GM12864 (cell line): ENCODE results near the gene DUSP7.

Source experiments
- DNase-seq: peaks from one replicate; pipeline ENCODE4 v3.0.0-alpha.2; 2011; ENCODE audit warnings: low read depth
- H3K4me3 ChIP-seq: 2 replicates; pipeline ENCODE4 v1.5.1; 2011; ENCODE audit warnings: mild to moderate bottlenecking, low read depth, low read length, control low read depth
- CTCF ChIP-seq: IDR thresholded peaks from 2 replicates; pipeline ENCODE4 v1.5.1; 2011; ENCODE audit warnings: low read depth, mild to moderate bottlenecking, moderate library complexity, low read length, control low read depth, inconsistent platforms; ENCODE audit errors: missing control alignments

DUSP7 gene

GRCh38 chr3:52010431-52010830, 45.9 kb downstream of the DUSP7 start:
- no peak for TF ChIP-seq CTCF
- no peak for DNase-seq
- no peak overlapping the region for H3K4me3 ChIP-seq

DNA sequence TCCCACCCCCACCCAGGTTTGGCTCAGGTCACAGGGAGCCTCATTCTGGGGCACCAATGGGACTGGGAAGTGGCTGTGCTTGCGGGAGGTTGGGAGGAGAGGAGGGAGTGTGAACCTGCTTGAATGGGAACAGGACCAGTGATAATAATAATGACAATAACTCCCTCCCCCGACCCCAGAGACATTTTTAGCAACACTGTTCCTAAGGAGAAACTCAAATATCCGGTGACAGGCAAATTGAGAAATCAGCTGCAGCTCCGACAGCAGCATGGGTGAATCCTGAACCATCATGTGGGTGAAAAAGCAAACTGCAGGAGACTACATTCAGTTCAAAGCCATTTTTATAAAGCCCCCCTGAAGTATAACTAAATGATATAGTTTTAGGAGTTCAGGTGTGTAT, 49.1 kb downstream of the DUSP7 start:
- no peak for DNase-seq
- no peak overlapping the region for H3K4me3 ChIP-seq
- no peak for TF ChIP-seq CTCF

- DNase-seq = no peak
- H3K4me3 ChIP-seq = no peak overlapping the region
- TF ChIP-seq CTCF = no peak
Observed at GRCh38 chr3:52006820-52007133, 49.6 kb downstream of the DUSP7 start.

GRCh38 chr3:52006017-52006819, 50.2 kb downstream of the DUSP7 start:
- no peak for DNase-seq
- TF ChIP-seq CTCF = no peak
- no peak overlapping the region for H3K4me3 ChIP-seq

DNA sequence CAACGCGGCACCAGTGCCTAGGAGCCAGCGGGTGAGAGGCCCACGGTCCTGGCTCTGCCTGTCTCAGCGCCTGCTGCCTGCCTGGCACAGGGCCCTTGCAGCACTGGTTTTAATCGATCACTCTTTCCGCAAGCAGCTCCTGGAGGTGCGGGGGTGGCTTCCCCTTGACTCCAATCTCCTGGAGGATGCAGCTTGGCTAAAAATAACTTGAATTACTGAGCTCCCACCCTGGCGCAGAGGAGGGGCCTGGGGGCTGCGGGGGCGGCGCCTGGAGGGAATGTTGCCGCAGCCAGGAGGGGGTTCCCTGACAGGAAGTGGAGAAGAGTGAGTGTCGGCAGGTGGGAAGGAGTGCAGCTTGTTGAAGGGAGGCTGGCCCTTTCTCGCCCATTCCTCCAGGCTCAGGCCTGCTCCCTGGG, 50.8 kb downstream of the DUSP7 start:
- TF ChIP-seq CTCF = no peak
- H3K4me3 ChIP-seq = no peak overlapping the region
- no peak for DNase-seq

DNA sequence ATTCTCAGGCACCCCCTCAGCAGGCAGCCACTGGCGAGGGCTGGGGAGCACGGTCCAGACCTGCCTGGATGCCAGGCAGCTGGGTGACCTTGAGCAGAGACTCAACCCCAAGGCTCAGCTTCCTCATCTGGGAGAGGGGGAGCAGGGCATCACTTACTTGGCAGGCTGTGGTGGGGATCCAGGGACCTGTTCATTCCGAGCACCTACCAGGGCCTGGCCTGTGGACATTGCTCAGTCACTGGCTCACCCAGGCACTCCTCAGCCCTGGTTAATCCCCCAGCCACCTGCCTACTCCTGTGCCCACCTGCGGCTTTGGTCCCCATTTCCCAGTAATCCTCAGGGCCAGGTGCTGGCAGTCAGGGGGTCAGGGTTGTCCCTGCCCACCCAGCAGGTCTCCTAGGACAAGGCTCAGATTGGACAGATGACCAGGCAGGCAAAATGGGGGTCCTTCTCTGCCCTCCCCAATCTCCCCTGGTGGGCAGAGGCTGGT, 51.4 kb downstream of the DUSP7 start:
- no peak for TF ChIP-seq CTCF
- H3K4me3 ChIP-seq = no peak overlapping the region
- no peak for DNase-seq
